CD14-positive monocyte (primary cell): ENCODE measurements around the gene SLC35F6. TPM values are rescaled to one million over a fixed set of nuclear protein-coding genes. Genes with fewer than 3 reads are reported as not detected.

Experiments used
- DNase-seq, 3 donors: peaks; one replicate each; pipeline ENCODE4 v3.0.0-alpha.2; 2011 to 2022
- H2AFZ ChIP-seq: 2 replicates; pipeline ENCODE4 v1.6.0; 2012; ENCODE audit warnings: mild to moderate bottlenecking, low read depth, low read length, inconsistent platforms; ENCODE audit not compliant: insufficient read depth, poor library complexity, severe bottlenecking
- H3K27ac ChIP-seq, 2 donors: 1 replicate in 1 of 2; 2 replicates in 1 of 2; pipeline ENCODE4 v1.5.1; 2012 to 2013; ENCODE audit warnings: low read length in 2 of 2, control low read depth in 1 of 2, inconsistent platforms in 1 of 2, low read depth in 1 of 2, mild to moderate bottlenecking in 1 of 2
- H3K27me3 ChIP-seq, 2 donors: one replicate each; pipeline versions ENCODE4 v1.6.0 to v1.6.1; 2011 to 2013; ENCODE audit warnings: low read length in 2 of 2; ENCODE audit not compliant: control insufficient read depth in 2 of 2, insufficient read depth in 2 of 2
- H3K36me3 ChIP-seq, 2 donors: replicated peaks in 1 of 2; 1 replicate in 1 of 2; 2 replicates in 1 of 2; pipeline versions ENCODE4 v1.5.1 to v1.6.1; 2012 to 2013; ENCODE audit warnings: low read length in 2 of 2, control low read depth in 1 of 2, inconsistent platforms in 1 of 2, mild to moderate bottlenecking in 1 of 2; ENCODE audit not compliant: insufficient read depth in 2 of 2, control insufficient read depth in 1 of 2
- H3K4me1 ChIP-seq, 2 donors: 1 replicate in 1 of 2; 2 replicates in 1 of 2; pipeline versions ENCODE4 v1.5.1 to v1.6.1; 2012 to 2013; ENCODE audit warnings: low read length in 2 of 2, control low read depth in 1 of 2, inconsistent platforms in 1 of 2, mild to moderate bottlenecking in 1 of 2, moderate library complexity in 1 of 2; ENCODE audit not compliant: insufficient read depth in 2 of 2, control insufficient read depth in 1 of 2
- H3K4me2 ChIP-seq: replicated peaks from 2 replicates; pipeline ENCODE3; 2012; ENCODE audit warnings: low read length, moderate library complexity, mild to moderate bottlenecking; ENCODE audit not compliant: poor library complexity, severe bottlenecking; ENCODE audit errors: extremely low read depth
- H3K4me3 ChIP-seq, 3 experiments: fragments of 200-600 bp in 1 of 3; sonication (generic) in 1 of 3; replicated peaks in 1 of 3; 1 replicate in 2 of 3; 2 replicates in 1 of 3; pipeline ENCODE4 v1.5.1; 2011 to 2013; ENCODE audit warnings: low read length in 3 of 3, mild to moderate bottlenecking in 3 of 3, control low read depth in 2 of 3, low read depth in 2 of 3, inconsistent platforms in 1 of 3, moderate library complexity in 1 of 3
- H3K79me2 ChIP-seq: 2 replicates; pipeline ENCODE4 v1.6.0; 2012; ENCODE audit warnings: mild to moderate bottlenecking, control low read depth, inconsistent platforms, low read length, moderate library complexity; ENCODE audit not compliant: insufficient read depth
- H3K9ac ChIP-seq: 2 replicates; pipeline ENCODE4 v1.6.0; 2017; ENCODE audit warnings: low read length, mild to moderate bottlenecking; ENCODE audit not compliant: insufficient read depth, poor library complexity, severe bottlenecking
- H3K9me3 ChIP-seq, 2 donors: replicated peaks in 1 of 2; 1 replicate in 1 of 2; 2 replicates in 1 of 2; pipeline versions ENCODE4 v1.5.1 to v1.6.1; 2012 to 2013; ENCODE audit warnings: low read length in 2 of 2, control low read depth in 1 of 2; ENCODE audit not compliant: control insufficient read depth in 1 of 2, insufficient read depth in 1 of 2
- H4K20me1 ChIP-seq: 2 replicates; pipeline ENCODE4 v1.6.0; 2012; ENCODE audit warnings: mild to moderate bottlenecking, low read length, control low read depth, moderate library complexity; ENCODE audit not compliant: insufficient read depth
- H3K27ac Mint-ChIP-seq, 7 donors: one replicate each; pipeline ENCODE4 v1.8.0; 2020; ENCODE audit warnings: mild to moderate bottlenecking in 7 of 7, mixed read lengths in 7 of 7, moderate library complexity in 6 of 7, inconsistent platforms in 2 of 7
- H3K27me3 Mint-ChIP-seq, 3 donors: one replicate each; pipeline ENCODE4 v1.8.0; 2021 to 2022; ENCODE audit warnings: low read depth in 3 of 3, mild to moderate bottlenecking in 3 of 3, mixed read lengths in 3 of 3, moderate library complexity in 3 of 3, inconsistent platforms in 1 of 3
- H3K36me3 Mint-ChIP-seq, 2 donors: one replicate each; pipeline ENCODE4 v1.8.0; 2020; ENCODE audit warnings: mixed read lengths in 2 of 2, inconsistent platforms in 1 of 2, mild to moderate bottlenecking in 1 of 2
- H3K4me1 Mint-ChIP-seq: one replicate; pipeline ENCODE4 v1.8.0; 2020; ENCODE audit warnings: mild to moderate bottlenecking, mixed read lengths
- H3K4me3 Mint-ChIP-seq, 2 donors: one replicate each; pipeline ENCODE4 v1.8.0; 2020; ENCODE audit warnings: mild to moderate bottlenecking in 2 of 2, mixed read lengths in 2 of 2, moderate library complexity in 1 of 2
- H3K9me3 Mint-ChIP-seq, 7 donors: one replicate each; pipeline ENCODE4 v1.8.0; 2020 to 2022; ENCODE audit warnings: mixed read lengths in 7 of 7, mild to moderate bottlenecking in 6 of 7, moderate library complexity in 6 of 7, inconsistent platforms in 2 of 7
- CTCF ChIP-seq: fragments of 200-600 bp; IDR thresholded peaks from one replicate; pipeline ENCODE4 v1.8.0; 2022; ENCODE audit warnings: antibody characterized with exemption, mild to moderate bottlenecking
- WGBS: methylation state at CpG from one replicate; pipeline ENCODE4 v1.1.5; 2013; ENCODE audit warnings: missing lambda C conversion rate; ENCODE audit not compliant: insufficient coverage; 5-methylcytosine and 5-hydroxymethylcytosine counted together
- intact Hi-C, 2 donors: fragments of 100-400 bp; cut with micrococcal nuclease; formaldehyde crosslinking; loops; one replicate each; pipeline versions ENCODE4 v1.15.0 to v1.15.1; 2023
- polyA plus RNA-seq, 3 donors: library from polyadenylated mRNA; depleted of rRNA in 1 of 3; unstranded in 2 of 3; stranded (reverse) in 1 of 3; fragments of 300-500 nt in 2 of 3; fragments of >200 nt in 1 of 3; fragmentation: Illumina TruSeq in 2 of 3; gene quantifications; 1 replicate in 2 of 3; 2 replicates in 1 of 3; pipeline ENCODE4 v1.2.3, GENCODE V29; 2012 to 2021

The SLC35F6 gene
- polyA plus RNA-seq, 3 donors, result 11.3 to 22.2 (median 15.1) TPM

- H3K9me3 ChIP-seq, result no peaks in the 10 kb centered on the region
- peaks cover 0 to 4% of the 10 kb centered on the region in 2 donors for H3K4me1 ChIP-seq
- peaks cover 0 to 5% (median 0%) of the 10 kb centered on the region in 7 donors for H3K9me3 Mint-ChIP-seq
- no peaks in the 10 kb centered on the region for H3K79me2 ChIP-seq
- no peaks in the 10 kb centered on the region for H3K36me3 ChIP-seq
- no peak overlapping the region for H3K4me3 Mint-ChIP-seq
- peaks cover 0 to 20% of the 10 kb centered on the region in 2 donors for H3K27me3 ChIP-seq
- H3K27ac ChIP-seq, result no peak overlapping the region
- H3K27me3 Mint-ChIP-seq, result peaks cover 18 to 33% (median 31%) of the 10 kb centered on the region in 3 donors
- intact Hi-C loops, result no loop called here
- 100% methylated on average over 3 of the region's 3 CpGs for WGBS
- H3K27ac Mint-ChIP-seq, result no peak overlapping the region
- no peak overlapping the region for H2AFZ ChIP-seq
- no peak overlapping the region for H3K4me3 ChIP-seq
- TF ChIP-seq CTCF, result no peak
- H3K4me2 ChIP-seq, result no peak overlapping the region
- no peak for DNase-seq
- no peaks in the 10 kb centered on the region for H4K20me1 ChIP-seq
- H3K36me3 Mint-ChIP-seq, result no peaks in the 10 kb centered on the region
- no peak overlapping the region for H3K9ac ChIP-seq
- no peaks in the 10 kb centered on the region for H3K4me1 Mint-ChIP-seq
Measured at GRCh38 chr2:26732446-26732845, 31.6 kb upstream of the SLC35F6 start.

GRCh38 chr2:26733413-26733812, 30.7 kb upstream of the SLC35F6 start:
- TF ChIP-seq CTCF, result no peak
- Mint-ChIP-seq H3K9me3 (peaks cover 0 to 5% (median 0%) of the 10 kb centered on the region in 7 donors), H3K27ac (no peak overlapping the region), H3K4me3 (no peak overlapping the region), H3K27me3 (peaks cover 15 to 33% (median 25%) of the 10 kb centered on the region in 3 donors), H3K36me3 (no peaks in the 10 kb centered on the region), H3K4me1 (no peaks in the 10 kb centered on the region)
- no peaks in the 10 kb centered on the region for H4K20me1 ChIP-seq
- intact Hi-C loops, result no loop called here
- H3K4me2 ChIP-seq, result no peak overlapping the region
- 91% methylated on average over 5 of the region's 9 CpGs for WGBS
- peaks cover 0 to 13% of the 10 kb centered on the region in 2 donors for H3K27me3 ChIP-seq
- H2AFZ ChIP-seq, result no peak overlapping the region
- no peaks in the 10 kb centered on the region for H3K36me3 ChIP-seq
- no peaks in the 10 kb centered on the region for H3K79me2 ChIP-seq
- DNase-seq, result no peak
- no peaks in the 10 kb centered on the region for H3K4me1 ChIP-seq
- no peaks in the 10 kb centered on the region for H3K9me3 ChIP-seq
- no peak overlapping the region for H3K9ac ChIP-seq
- H3K27ac ChIP-seq, result no peak overlapping the region
- H3K4me3 ChIP-seq, result no peak overlapping the region
